C4-2B (cell line): ENCODE data around the gene NMNAT3.

ENCODE experiments used
- ZFX ChIP-seq: fragments of 450-650 bp; IDR thresholded peaks from 2 replicates; pipeline ENCODE4 v1.6.1; 2017
- TF ChIP-seq, protein P1 (sequence below): fragments of 450-650 bp; conservative IDR thresholded peaks from 2 replicates; pipeline ENCODE4 v1.5.1; 2017; ENCODE audit warnings: mild to moderate bottlenecking

DNA sequence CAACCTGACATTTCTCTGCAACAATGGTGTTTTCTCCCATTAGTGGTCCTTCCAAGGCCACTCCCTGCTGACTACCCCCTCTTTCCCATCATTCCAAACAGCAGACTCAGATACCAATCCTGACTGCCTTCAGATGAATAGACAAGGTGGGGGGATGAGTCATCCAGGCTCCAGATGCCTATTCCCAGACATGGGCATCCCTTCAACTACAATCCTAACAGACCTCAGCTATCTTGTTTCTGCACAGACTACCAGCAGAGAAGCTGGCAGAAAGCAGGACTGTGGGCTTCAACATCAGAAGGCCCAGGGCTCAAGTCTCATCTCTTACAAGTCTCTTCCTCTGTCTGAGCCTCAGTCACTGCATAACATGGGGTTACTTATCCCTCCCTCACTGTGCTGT lies 140.4 kb downstream of the NMNAT3 start:
- TF ChIP-seq, protein P1, sequence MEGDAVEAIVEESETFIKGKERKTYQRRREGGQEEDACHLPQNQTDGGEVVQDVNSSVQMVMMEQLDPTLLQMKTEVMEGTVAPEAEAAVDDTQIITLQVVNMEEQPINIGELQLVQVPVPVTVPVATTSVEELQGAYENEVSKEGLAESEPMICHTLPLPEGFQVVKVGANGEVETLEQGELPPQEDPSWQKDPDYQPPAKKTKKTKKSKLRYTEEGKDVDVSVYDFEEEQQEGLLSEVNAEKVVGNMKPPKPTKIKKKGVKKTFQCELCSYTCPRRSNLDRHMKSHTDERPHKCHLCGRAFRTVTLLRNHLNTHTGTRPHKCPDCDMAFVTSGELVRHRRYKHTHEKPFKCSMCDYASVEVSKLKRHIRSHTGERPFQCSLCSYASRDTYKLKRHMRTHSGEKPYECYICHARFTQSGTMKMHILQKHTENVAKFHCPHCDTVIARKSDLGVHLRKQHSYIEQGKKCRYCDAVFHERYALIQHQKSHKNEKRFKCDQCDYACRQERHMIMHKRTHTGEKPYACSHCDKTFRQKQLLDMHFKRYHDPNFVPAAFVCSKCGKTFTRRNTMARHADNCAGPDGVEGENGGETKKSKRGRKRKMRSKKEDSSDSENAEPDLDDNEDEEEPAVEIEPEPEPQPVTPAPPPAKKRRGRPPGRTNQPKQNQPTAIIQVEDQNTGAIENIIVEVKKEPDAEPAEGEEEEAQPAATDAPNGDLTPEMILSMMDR: no peak
- TF ChIP-seq ZFX: no peak
